Measurements from ENCODE around the gene ESR2. TPM values are rescaled to one million over a fixed set of nuclear protein-coding genes. Genes with fewer than 3 reads are reported as not detected.
A peak's percentile ranks its signal among the peaks of the same experiment; 100 is the strongest.

ESR2 gene
- total and polyA plus RNA-seq, 9 donors = 5.1 to 26.2 (median 13.5) TPM

DNA sequence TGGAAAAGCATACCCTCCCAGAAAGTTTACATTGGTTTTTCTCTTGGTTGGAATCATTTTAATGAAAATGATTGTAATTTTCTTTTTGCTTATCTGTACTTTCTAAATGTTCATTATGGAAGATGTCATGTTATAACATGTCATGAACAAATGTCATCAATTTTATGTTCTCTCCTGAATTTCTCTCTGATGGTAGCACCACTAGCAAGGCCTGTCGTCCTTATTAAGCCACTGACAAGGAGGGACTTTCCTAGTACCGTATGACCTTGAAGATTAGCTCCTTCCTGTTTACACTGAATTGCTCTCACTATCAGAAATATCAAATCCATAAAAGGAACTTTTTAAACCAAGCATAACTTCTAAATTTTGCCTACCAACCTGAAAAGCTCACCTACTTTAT, 99.0 kb downstream of the ESR2 start:
- Histone ChIP-seq H3K4me3 (no peak overlapping the region), H3K9me3 (no peaks in the 10 kb centered on the region), H3K27me3 (no peaks in the 10 kb centered on the region), H3K27ac (peak overlapping the region in 1 of 2 donors; percentile 78), H3K4me1 (ENCODE audit: insufficient read depth) (peaks cover 23% of the 10 kb centered on the region), H3K36me3 (no peaks in the 10 kb centered on the region)
- intact Hi-C loops (cut with DNase I) = no loop called here
- DNase-seq = no peak
- TF ChIP-seq EP300 (IDR thresholded peaks at IDR 0.05) (no peak), POLR2A (IDR thresholded peaks at IDR 0.05) (no peak)
- TF ChIP-seq, protein P1, sequence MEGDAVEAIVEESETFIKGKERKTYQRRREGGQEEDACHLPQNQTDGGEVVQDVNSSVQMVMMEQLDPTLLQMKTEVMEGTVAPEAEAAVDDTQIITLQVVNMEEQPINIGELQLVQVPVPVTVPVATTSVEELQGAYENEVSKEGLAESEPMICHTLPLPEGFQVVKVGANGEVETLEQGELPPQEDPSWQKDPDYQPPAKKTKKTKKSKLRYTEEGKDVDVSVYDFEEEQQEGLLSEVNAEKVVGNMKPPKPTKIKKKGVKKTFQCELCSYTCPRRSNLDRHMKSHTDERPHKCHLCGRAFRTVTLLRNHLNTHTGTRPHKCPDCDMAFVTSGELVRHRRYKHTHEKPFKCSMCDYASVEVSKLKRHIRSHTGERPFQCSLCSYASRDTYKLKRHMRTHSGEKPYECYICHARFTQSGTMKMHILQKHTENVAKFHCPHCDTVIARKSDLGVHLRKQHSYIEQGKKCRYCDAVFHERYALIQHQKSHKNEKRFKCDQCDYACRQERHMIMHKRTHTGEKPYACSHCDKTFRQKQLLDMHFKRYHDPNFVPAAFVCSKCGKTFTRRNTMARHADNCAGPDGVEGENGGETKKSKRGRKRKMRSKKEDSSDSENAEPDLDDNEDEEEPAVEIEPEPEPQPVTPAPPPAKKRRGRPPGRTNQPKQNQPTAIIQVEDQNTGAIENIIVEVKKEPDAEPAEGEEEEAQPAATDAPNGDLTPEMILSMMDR (IDR thresholded peaks at IDR 0.05) = no peak
- WGBS, 3 donors = 6 to 17% (median 11%) methylated on average over 2 of the region's 2 CpGs

DNA sequence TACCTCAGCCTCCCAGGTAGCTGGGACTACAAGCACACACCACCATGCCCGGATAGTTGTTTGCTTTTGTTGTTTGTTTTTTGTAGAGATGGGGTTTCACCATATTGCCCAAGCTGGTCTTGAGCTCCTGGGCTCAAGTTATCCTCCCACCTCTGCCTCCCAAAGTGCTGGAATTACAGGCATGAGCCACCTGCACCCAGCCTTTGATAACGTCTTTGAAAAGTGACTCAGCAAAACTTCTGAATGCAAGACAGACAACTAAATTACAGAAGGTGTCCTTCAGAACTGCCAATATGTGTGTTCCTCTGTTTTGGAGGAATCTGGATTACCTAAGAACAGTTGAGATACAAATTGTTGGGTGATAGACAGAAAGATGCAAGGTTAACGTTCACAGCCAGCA, 99.8 kb downstream of the ESR2 start:
- intact Hi-C loops (cut with DNase I) = no loop called here
- Histone ChIP-seq H3K9me3 (no peaks in the 10 kb centered on the region), H3K4me1 (ENCODE audit: insufficient read depth) (peaks cover 23% of the 10 kb centered on the region), H3K36me3 (no peaks in the 10 kb centered on the region), H3K4me3 (no peak overlapping the region), H3K27ac (peak overlapping the region in 1 of 2 donors; percentile 78), H3K27me3 (no peaks in the 10 kb centered on the region)
- TF ChIP-seq, protein P1 (IDR thresholded peaks at IDR 0.05) = no peak
- TF ChIP-seq EP300 (IDR thresholded peaks at IDR 0.05) = no peak
- TF ChIP-seq POLR2A (IDR thresholded peaks at IDR 0.05) = no peak
- 53 to 76% (median 59%) methylated on average over 3 of the region's 3 CpGs for WGBS, 3 donors
- no peak for DNase-seq

DNA sequence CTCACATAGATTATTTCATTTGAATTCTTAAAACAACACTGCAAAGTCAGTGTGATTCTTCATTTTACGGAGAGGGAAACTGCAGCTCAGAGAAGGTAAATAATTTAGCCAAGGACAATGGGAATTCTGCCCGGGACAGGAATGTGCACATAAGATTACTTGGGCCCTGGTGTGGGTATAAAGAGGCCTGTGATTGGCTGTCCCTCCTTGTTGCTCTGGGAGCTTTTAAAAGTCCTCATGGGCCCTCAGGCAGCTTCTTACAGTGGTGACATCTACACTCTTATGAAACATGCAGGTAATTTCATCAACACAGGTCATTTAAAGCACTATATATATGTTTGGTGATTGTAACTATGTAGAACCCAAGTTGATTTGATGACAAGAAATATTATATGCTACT, 100.3 kb downstream of the ESR2 start:
- Histone ChIP-seq H3K27ac (peak overlapping the region in 1 of 2 donors; percentile 78), H3K9me3 (no peaks in the 10 kb centered on the region), H3K36me3 (no peaks in the 10 kb centered on the region), H3K4me3 (no peak overlapping the region), H3K4me1 (ENCODE audit: insufficient read depth) (peaks cover 23% of the 10 kb centered on the region), H3K27me3 (no peaks in the 10 kb centered on the region)
- no peak for DNase-seq
- intact Hi-C loops (cut with DNase I) = no loop called here
- TF ChIP-seq POLR2A (IDR thresholded peaks at IDR 0.05) (no peak), EP300 (IDR thresholded peaks at IDR 0.05) (no peak)
- TF ChIP-seq, protein P1 (IDR thresholded peaks at IDR 0.05) = no peak
- 15 to 41% (median 19%) methylated on average over 2 of the region's 2 CpGs for WGBS, 3 donors

DNA sequence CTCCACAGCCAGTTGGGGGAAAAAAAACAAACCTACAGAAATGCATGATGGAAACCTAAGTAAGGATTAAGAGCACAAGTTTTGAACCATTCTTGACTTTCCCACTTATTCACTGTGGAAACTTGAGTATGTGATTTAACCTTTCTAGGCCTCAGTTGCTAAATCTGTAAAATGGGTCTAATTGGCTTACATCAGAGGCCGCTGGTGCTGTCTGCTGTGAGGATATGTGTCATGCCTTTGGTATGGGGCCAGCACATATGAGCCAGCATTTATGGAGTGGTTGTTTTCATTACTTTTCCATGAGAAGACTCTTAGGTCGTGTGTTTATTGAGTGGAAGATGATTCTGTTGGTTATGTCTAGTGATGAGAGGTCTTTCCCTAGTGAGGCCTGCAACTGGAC, 102.4 kb downstream of the ESR2 start:
- TF ChIP-seq EP300 (IDR thresholded peaks at IDR 0.05) (no peak), POLR2A (IDR thresholded peaks at IDR 0.05) (no peak)
- TF ChIP-seq, protein P1 (IDR thresholded peaks at IDR 0.05) = no peak
- Histone ChIP-seq H3K27me3 (no peaks in the 10 kb centered on the region), H3K36me3 (no peaks in the 10 kb centered on the region), H3K4me1 (ENCODE audit: insufficient read depth) (peaks cover 20% of the 10 kb centered on the region), H3K9me3 (no peaks in the 10 kb centered on the region), H3K4me3 (no peak overlapping the region), H3K27ac (no peak overlapping the region)
- DNase-seq = no peak
- 49 to 70% (median 49%) methylated on average over 2 of the region's 2 CpGs for WGBS, 3 donors
- intact Hi-C loops (cut with DNase I) = no loop called here
